ENCODE results near the gene GTPBP8.
A peak's percentile ranks its signal among the peaks of the same experiment; 100 is the strongest.

Gene GTPBP8

DNA sequence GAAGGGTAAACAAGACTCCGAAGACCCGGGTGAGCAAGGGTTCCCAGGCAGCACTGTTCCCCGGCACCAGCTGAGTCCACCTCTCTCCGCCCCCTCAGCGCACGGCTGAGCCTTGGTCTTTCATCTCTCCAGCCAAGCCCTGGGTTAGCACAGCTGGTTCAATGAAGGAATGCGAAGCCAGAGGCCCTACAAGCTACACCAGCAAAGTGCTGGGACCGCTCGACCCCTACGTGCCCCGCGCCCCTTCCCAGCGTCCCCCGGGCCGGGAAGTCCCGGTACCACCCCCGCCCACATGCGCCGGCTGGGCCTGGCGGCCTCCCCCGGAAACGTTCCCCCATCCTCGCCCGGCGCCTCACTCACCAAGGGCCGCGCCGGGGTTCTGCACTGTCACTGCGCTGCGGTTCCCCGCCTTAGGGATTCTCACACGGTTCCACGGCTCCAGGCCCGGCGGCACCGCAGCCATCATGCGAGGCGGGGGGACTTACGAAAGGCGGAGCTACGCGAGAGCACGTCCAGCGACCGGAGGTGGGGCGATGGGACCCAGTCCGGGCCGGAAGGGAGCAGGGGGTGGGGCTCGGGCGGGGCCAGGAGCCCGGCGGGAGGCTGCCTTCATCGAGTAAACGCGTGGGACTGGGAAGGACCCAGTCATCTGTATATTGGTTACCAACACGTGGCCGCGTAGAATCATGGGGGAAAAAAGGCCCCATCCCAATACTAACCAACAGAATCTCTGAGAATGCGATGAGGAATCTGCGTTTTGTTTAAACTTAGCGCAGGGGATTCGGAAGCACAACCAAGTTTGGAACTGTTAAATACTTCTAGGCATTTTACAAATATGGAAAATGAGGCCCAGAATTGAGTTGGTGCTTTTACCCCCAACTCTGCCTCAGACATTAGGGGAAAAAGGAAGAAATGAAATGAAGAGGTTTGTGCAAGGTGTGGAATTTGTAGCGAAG is 28.7 kb downstream of the GTPBP8 start:
- Histone ChIP-seq H3K4me3 (ENCODE audit: low read depth, low read length) (peak overlapping the region; percentile 94), H3K4me1 (ENCODE audit: control insufficient read depth, insufficient read depth, low read length) (peaks cover 4% of the 10 kb centered on the region), H3K36me3 (ENCODE audit: control insufficient read depth in 2 of 2, insufficient read depth in 1 of 2, low read length in 2 of 2) (peaks cover 0 to 29% of the 10 kb centered on the region in 2 experiments; a peak in 1 of 3 replicates), H3K27ac (ENCODE audit: extremely low read depth, low read depth, low read length) (peak overlapping the region; percentile 77), H3K9me3 (ENCODE audit: control insufficient read depth, insufficient read depth, low read depth, low read length) (no peaks in the 10 kb centered on the region)
- CTCF ChIA-PET = interaction anchor here (0.6 to 0.8 kb wide), 4 partner anchors 16 to 377 kb away, joined by 3 to 5 read pairs (median 3); no protein-coding TSS in a partner anchor
- POLR2A ChIA-PET = interaction anchor here (0.7 to 1.4 kb wide), 6 partner anchors 9 to 628 kb away, joined by 3 to 8 read pairs (median 4); partner anchors contain the start of gene GTPBP8
- TF ChIP-seq KLF16 (tag by site-specific recombination; IDR thresholded peaks at IDR 0.05) (peak; percentile 80), ZNF37A (tag by site-specific recombination; IDR thresholded peaks at IDR 0.05) (no peak), ZBTB48 (tag by site-specific recombination; IDR thresholded peaks at IDR 0.05) (peak; percentile 87), ZNF157 (tag by site-specific recombination; IDR thresholded peaks at IDR 0.05) (no peak), ZNF600 (tag by site-specific recombination; IDR thresholded peaks at IDR 0.05) (0 out of 2 replicates have a peak, but pooled peaks have one; percentile 20), ZNF555 (tag by site-specific recombination; conservative IDR thresholded peaks at IDR 0.05) (no peak), ZNF350 (tag by site-specific recombination; IDR thresholded peaks at IDR 0.05) (no peak), ZNF133 (tag by site-specific recombination; IDR thresholded peaks at IDR 0.05) (no peak), ZNF548 (tag by site-specific recombination; IDR thresholded peaks at IDR 0.05) (no peak), ZNF629 (tag by site-specific recombination; IDR thresholded peaks at IDR 0.05) (peak; percentile 38; the same call in 1 of the 2 replicates), YY1 (tag by site-specific recombination; IDR thresholded peaks at IDR 0.05) (peak; percentile 73), ZFP37 (tag by site-specific recombination; IDR thresholded peaks at IDR 0.05) (peak; percentile 78; the same call in 1 of the 2 replicates), ZFP69B (tag by site-specific recombination; IDR thresholded peaks at IDR 0.05) (peak; percentile 74), ZNF530 (tag by site-specific recombination; IDR thresholded peaks at IDR 0.05; ENCODE audit: low read depth) (no peak), ZNF654 (tag by site-specific recombination; IDR thresholded peaks at IDR 0.05; ENCODE audit: low read depth) (no peak), SCRT2 (tag by site-specific recombination; IDR thresholded peaks at IDR 0.05) (peak; percentile 56; the same call in 1 of the 2 replicates), ZSCAN30 (tag by site-specific recombination; IDR thresholded peaks at IDR 0.05) (peak; percentile 58), ZNF747 (tag by site-specific recombination; IDR thresholded peaks at IDR 0.05) (no peak), SETDB1 (IDR thresholded peaks at IDR 0.05; ENCODE audit: insufficient read length, low read length) (peak; percentile 37), ZNF571 (tag by site-specific recombination; IDR thresholded peaks at IDR 0.05) (no peak)
- TF ChIP-seq, protein P1, sequence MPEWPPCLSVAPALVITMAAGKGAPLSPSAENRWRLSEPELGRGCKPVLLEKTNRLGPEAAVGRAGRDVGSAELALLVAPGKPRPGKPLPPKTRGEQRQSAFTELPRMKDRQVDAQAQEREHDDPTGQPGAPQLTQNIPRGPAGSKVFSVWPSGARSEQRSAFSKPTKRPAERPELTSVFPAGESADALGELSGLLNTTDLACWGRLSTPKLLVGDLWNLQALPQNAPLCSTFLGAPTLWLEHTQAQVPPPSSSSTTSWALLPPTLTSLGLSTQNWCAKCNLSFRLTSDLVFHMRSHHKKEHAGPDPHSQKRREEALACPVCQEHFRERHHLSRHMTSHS (tag by site-specific recombination; IDR thresholded peaks at IDR 0.05) = no peak
- TF ChIP-seq, protein P2, sequence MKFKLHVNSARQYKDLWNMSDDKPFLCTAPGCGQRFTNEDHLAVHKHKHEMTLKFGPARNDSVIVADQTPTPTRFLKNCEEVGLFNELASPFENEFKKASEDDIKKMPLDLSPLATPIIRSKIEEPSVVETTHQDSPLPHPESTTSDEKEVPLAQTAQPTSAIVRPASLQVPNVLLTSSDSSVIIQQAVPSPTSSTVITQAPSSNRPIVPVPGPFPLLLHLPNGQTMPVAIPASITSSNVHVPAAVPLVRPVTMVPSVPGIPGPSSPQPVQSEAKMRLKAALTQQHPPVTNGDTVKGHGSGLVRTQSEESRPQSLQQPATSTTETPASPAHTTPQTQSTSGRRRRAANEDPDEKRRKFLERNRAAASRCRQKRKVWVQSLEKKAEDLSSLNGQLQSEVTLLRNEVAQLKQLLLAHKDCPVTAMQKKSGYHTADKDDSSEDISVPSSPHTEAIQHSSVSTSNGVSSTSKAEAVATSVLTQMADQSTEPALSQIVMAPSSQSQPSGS (tag by site-specific recombination; IDR thresholded peaks at IDR 0.05; ENCODE audit: low read depth) = no peak
- TF ChIP-seq, protein P3, sequence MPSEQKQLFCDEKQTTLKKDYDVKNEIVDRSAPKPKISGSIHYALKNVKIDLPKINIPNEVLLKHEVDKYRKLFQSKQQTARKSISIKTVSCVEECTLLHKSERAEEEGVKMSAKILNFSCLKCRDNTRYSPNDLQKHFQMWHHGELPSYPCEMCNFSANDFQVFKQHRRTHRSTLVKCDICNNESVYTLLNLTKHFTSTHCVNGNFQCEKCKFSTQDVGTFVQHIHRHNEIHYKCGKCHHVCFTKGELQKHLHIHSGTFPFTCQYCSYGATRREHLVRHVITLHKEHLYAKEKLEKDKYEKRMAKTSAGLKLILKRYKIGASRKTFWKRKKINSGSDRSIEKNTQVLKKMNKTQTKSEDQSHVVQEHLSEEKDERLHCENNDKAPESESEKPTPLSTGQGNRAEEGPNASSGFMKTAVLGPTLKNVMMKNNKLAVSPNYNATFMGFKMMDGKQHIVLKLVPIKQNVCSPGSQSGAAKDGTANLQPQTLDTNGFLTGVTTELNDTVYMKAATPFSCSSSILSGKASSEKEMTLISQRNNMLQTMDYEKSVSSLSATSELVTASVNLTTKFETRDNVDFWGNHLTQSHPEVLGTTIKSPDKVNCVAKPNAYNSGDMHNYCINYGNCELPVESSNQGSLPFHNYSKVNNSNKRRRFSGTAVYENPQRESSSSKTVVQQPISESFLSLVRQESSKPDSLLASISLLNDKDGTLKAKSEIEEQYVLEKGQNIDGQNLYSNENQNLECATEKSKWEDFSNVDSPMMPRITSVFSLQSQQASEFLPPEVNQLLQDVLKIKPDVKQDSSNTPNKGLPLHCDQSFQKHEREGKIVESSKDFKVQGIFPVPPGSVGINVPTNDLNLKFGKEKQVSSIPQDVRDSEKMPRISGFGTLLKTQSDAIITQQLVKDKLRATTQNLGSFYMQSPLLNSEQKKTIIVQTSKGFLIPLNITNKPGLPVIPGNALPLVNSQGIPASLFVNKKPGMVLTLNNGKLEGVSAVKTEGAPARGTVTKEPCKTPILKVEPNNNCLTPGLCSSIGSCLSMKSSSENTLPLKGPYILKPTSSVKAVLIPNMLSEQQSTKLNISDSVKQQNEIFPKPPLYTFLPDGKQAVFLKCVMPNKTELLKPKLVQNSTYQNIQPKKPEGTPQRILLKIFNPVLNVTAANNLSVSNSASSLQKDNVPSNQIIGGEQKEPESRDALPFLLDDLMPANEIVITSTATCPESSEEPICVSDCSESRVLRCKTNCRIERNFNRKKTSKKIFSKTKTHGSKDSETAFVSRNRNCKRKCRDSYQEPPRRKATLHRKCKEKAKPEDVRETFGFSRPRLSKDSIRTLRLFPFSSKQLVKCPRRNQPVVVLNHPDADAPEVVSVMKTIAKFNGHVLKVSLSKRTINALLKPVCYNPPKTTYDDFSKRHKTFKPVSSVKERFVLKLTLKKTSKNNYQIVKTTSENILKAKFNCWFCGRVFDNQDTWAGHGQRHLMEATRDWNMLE (tag by site-specific recombination; conservative IDR thresholded peaks at IDR 0.05; ENCODE audit: low read depth) = peak; percentile 62; the same call in 1 of the 2 replicates
- TF ChIP-seq, protein P4, sequence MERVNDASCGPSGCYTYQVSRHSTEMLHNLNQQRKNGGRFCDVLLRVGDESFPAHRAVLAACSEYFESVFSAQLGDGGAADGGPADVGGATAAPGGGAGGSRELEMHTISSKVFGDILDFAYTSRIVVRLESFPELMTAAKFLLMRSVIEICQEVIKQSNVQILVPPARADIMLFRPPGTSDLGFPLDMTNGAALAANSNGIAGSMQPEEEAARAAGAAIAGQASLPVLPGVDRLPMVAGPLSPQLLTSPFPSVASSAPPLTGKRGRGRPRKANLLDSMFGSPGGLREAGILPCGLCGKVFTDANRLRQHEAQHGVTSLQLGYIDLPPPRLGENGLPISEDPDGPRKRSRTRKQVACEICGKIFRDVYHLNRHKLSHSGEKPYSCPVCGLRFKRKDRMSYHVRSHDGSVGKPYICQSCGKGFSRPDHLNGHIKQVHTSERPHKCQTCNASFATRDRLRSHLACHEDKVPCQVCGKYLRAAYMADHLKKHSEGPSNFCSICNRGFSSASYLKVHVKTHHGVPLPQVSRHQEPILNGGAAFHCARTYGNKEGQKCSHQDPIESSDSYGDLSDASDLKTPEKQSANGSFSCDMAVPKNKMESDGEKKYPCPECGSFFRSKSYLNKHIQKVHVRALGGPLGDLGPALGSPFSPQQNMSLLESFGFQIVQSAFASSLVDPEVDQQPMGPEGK (tag by site-specific recombination; IDR thresholded peaks at IDR 0.05) = peak; percentile 93
- TF ChIP-seq, protein P5, sequence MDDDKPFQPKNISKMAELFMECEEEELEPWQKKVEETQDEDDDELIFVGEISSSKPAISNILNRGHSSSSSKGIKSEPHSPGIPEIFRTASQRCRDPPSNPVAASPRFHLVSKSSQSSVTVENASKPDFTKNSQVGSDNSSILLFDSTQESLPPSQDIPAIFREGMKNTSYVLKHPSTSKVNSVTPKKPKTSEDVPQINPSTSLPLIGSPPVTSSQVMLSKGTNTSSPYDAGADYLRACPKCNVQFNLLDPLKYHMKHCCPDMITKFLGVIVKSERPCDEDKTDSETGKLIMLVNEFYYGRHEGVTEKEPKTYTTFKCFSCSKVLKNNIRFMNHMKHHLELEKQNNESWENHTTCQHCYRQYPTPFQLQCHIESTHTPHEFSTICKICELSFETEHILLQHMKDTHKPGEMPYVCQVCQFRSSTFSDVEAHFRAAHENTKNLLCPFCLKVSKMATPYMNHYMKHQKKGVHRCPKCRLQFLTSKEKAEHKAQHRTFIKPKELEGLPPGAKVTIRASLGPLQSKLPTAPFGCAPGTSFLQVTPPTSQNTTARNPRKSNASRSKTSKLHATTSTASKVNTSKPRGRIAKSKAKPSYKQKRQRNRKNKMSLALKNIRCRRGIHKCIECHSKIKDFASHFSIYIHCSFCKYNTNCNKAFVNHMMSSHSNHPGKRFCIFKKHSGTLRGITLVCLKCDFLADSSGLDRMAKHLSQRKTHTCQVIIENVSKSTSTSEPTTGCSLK (tag by site-specific recombination; IDR thresholded peaks at IDR 0.05) = no peak

Data from HEK293 (cell line).